ENCODE measurements around the gene TBCD.
"Not testable (repeated sequence)": the region's sequence is repeated elsewhere in the genome, so short reads cannot be mapped to it uniquely, and the experiment has no call there.

TBCD gene

DNA sequence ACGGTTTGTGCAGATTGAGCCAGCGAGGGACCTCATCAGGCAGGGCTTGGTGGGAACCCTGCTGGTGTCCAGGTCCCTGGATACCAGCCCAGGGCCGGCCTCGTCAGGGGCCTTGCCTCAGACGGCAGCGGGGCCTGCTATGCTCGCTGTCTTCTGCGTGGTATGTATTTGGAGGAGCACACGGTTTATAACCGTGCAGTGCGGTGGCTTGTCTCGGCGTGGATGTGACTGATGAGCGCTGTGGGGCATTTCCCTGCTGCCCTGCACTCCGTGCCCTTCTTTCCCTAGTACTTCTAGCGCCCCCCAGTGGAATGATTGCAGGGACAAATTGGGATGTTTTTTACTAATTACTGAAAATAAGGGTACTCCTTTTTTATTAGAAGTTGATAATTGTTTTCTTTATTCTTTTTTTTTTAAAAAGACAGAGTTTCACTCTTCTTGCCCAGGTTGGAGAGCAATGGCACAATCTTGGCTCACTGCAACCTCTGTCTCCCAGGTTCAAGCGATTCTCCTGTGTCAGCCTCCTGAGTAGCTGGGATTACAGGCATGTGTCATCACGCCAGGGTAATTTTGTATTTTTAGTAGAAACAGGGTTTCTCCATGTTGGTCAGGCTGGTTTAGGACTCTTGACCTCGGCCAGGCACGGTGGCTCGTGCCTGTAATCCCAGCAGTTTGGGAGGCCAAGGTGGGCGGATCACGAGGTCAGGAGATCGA lies 15.3 kb downstream of the TBCD start:
- no peak for FAIRE-seq

DNA sequence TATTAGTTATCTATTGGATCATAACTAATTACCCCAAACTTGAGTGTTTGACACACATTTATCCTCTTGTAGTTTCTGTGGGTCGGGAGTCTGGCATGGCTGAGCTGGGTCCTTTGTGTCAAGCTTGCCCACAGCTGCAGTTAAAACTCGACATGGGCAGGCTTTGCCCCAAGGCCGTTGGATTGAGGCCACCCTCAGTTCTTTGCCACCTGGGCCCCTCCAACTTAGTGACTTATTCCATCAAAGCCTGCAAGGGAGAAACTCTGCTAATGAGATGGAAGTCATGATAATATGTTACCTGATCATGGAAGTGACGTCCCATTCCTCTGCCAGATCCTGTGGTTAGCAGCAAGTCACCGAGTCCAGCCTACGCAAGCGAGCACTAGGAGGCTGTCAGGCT lies 17.2 kb downstream of the TBCD start:
- no peak for FAIRE-seq

DNA sequence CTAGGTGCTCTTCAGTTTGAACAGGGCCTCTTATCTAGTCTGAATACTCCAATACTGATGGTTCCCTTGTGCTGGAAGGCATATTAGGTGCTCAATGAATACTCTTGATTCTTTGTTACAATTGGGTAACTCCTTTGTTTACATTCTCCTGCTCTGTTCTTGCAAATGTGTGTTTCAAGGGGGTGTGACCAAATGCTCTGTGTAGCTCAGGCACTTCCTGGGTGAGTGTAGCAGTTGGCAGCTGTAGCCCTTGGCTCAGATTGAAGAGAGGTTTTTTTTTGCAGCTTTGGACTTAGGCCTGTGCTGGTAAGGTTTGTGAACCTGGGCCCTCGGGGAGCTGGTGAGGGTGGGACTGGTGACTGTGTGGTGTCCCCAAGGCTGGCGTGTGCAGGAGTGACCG lies 20.2 kb downstream of the TBCD start:
- FAIRE-seq = no peak

DNA sequence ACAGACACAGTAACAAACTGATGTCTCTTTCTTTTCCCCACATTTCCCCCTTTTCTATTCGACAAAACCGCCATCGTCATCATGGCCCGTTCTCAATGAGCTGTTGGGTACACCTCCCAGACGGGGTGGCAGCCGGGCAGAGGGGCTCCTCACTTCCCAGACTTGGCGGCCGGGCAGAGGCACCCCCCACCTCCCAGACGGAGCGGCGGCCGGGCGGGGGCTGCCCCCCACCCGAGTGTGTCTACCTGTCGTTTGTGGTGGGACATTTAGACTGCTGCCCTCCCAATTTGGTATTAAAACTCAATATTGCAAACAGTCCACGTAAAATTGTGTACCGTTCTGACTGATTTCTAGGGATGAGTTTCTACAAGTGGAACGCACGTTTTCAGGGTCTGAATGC lies 22.6 kb downstream of the TBCD start:
- not testable (repeated sequence) for FAIRE-seq

DNA sequence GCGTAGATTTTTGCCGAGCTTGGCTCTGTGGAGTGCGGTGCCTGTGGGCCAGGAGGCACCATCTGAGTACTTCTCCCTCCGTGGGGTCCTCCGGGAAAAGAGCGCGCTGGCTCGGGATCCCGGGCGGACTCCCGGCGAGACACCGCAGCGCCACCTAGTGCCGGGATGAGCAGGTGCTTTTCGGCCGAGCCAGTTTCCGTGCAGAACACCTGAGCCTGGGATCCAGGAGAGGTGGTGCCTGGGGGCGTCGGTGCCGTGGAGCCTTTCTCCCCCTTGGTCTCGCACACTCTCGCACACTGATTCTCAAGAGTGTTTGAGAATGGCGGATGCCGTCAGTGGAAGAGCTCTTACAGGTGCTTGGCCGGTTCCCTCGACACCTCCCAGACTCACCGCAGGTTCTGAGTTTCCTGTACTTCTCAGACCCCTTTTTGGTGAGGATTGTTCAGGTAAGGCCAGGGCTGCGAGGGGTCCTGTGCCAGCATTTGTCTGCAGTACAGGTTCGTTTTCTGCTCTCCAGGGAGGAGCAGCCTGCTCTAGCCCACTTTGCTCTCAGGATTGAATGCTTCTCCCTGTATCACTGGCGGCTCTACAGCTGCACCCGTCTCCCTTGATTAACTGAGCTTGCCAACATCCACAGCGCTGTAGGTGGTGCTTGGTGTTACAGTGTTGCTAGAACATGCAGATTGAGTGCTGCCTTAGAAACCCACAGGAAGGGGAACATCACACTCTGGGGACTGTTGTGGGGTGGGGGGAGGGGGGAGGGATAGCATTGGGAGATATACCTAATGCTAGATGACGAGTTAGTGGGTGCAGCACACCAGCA lies 23.3 kb downstream of the TBCD start:
- no peak for FAIRE-seq

DNA sequence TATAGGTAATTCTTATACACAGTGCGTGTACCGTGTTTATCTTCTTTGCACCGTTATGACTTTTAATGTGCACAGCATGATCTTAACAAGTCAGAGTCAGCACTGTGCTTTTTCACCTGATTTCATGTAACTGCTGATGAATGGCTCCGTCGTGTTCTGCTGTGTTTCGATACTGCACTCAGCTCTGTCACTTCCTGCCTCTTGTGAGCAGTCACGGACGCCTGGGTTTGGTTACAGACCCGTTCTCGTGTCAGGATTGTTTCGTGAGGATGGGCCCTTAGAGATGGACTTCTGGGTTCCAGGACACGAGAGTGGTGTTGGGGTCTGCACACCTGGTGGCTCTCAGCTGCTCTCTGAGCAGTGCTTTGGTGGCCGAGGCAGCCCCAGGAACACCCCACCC lies 24.6 kb downstream of the TBCD start:
- FAIRE-seq = no peak

DNA sequence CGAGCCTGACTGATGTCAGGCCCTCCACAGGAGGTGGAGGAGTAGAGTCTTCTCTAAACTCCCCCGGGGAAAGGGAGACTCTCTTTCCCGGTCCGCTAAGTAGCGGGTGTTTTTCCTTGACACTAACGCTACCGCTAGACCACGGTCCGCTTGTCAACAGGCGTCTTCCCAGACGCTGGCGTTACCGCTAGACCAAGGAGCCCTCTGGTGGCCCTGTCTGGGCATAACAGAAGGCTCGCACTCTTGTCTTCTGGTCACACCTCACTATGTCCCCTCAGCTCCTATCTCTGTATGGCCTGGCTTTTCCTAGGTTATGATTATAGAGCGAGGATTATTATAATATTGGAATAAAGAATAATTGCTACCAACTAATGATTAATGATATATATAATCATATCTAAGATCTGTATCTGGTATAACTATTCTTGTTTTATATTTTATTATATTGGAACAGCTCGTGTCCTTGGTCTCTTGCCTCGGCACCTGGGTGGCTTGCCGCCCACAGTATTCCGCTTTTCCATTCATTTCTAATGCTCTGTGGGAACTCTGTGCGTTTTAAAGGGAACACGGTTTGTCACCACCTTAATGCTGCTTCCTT lies 26.0 kb downstream of the TBCD start:
- FAIRE-seq = not testable (repeated sequence)

DNA sequence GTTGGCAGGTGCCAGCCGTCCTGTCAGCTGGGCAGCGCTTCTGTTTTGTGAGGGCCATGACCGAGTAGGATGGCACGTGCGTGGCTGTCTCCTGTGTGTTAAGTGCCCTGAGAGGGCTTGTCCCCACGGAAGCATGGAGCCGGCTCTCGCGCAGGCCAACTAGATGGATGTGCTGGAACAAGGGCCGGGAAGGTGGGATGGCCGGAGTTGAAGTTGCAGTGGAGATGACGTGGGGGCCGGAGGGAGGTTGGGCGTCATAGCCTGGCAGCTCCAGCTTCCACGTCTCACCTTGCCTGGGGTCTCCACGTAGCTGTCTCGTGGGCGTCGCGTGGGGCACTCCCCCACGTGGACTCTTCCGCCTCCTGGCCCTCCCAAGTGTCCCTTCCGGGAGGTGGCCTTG lies 27.7 kb downstream of the TBCD start:
- no peak for FAIRE-seq

DNA sequence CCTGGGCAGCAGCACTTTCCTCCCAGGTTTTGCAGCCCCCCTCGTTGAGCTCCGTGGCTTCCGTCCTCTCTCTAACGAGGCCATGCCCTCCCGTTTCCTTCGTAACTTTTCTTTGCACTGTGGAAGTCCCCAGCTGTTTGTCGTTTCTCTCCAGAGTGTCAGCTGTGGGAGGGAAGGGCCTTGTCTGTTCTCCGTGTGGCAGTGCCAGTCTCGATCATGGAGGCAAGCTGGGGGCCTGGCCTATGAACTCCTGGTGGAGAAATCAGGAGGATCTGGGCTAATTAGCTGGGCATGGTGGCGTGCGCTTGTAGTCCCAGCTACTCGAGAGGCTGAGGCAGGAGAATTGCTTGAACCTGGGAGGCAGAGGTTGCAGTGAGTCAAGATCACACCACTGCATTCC lies 28.3 kb downstream of the TBCD start:
- FAIRE-seq = no peak

DNA sequence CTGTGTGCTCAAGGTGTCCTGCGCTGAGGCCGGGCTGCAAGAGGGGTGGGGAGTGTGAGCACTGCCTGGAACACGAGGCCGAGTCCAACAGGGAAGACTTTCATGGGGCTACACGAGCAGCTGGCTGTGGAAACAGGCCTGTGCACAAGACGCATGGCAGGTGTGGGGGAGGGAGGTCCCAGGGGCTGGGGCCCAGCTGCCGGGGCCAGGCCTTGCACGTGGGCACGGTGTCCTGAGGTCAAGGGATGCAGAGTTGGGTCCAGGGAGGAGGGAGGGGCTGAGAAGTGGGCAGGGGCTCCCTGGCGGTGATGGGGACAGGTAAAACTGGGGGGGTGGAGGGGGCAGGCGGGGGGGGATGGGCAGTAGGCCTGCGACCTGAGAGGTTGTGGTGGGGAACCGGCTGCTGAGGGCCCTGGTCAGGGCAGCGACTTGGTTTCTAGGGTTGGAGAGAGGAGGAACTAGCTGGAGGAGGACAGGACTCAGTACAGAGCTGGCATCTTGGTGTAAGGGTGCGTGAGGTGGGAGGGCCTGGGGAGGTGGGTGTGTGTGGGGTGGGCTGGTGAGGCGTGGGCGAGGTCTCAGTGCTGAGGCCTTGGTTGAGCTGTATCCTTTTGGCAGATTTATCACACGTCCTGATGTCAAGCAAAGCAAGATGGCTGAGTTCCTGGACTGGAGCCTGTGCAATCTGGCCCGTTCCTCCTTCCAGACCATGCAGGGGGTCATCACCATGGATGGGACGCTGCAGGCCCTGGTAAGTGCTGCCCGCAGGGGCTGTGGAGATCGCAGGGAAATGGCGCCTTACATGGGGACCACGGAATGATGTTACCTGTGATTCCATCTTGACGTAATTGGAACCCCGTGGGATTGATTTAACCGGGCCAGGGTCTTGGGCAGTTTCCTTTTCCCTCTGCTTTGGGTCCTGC lies 29.4 kb downstream of the TBCD start:
- no peak for FAIRE-seq

DNA sequence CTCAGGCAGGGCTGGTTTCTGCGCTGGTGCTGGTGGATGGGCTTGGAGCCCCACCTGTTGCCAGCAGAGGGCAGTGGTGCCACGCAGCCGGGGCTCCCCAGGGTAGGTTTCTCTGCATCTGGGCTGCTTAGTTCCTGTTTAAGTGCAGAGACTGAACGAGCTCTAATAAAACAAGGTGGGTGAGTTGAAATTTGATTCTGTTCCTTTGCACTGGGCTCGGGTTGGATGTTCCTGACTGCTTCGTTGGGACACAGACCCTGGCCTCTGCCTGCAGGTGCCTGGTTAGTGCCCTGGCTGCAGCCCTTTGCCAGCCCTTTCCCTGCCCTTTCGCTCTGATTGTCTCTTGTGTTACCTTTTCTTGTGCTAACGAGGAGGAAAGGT lies 30.0 kb downstream of the TBCD start:
- FAIRE-seq = no peak

DNA sequence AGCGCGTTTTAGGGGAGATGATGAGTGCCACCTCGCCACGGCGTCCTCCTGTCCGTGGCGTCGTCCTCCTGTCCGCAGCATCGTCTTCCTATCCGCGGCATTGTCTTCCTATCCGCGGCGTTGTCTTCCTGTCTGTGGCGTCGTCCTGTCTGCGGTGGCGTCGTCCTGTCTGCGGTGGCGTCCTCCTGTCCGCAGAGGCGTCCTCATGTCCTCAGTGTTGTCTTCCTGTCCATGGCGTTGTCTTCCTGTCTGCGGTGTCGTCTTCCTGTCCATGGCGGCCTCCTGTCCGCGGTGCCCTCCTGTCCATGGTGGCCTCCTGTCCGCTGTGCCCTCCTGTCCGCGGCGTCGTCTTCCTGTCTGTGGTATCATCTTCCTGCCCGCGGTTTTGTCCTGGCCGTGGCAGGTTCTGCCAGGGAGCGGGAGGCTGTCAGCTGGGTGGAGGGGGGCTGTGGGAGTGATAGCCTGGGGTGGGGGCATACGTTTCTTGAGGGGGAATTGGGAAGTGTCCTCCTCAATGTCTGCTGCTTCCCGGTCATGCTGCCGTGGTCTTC lies 30.9 kb downstream of the TBCD start:
- FAIRE-seq = no peak

DNA sequence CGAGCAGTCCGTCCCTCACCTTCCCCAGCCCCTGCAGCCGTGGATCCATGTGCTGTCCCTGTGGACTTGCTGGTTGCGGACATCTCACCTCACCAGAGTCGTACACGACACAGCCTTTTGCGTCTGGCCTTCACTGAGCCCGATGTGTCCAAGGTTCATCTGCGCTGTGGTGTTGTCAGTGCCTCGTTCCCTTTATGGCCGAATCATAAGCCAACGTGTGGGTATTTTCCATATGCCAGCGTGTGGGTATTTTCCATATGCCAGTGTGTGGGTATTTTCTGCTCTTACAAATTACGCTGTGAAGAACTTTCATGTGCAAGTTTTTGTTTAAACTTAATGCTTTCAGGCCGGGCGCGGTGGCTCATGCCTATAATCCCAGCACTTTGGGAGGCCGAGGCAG lies 31.6 kb downstream of the TBCD start:
- no peak for FAIRE-seq

DNA sequence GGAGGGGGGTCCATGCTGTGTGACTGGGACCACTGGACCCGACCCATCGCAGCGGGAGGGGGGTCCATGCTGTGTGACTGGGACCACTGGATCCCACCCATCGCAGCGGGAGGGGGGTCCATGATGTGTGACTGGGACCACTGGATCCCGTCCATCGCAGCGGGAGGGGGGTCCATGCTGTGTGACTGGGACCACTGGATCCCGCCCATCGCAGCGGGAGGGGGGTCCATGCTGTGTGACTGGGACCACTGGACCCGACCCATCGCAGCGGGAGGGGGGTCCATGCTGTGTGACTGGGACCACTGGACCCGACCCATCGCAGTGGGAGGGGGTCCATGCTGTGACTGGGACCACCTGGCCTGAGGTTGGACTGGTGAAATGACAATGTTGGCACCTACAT lies 33.7 kb downstream of the TBCD start:
- not testable (repeated sequence) for FAIRE-seq

DNA sequence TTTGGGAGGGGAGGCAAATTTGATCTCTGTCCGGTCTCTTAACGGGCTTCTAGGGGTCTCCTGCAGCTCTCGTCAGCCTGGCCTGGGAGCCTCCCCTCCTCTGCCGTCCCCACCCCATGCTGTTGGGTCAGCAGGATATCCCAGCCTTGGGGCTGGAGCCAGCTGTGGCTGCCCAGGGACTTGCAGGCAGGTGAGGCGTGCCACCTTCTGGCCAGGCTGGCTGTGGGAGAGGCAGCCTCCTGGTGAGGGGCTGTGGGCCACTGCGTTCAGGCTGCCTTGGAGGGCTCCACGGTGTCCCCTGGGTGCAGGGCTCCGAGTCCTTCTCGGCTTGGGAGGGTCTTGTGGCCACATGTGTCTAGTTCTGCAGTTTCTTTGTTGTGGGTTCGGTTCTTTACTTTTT lies 34.6 kb downstream of the TBCD start:
- FAIRE-seq = no peak

DNA sequence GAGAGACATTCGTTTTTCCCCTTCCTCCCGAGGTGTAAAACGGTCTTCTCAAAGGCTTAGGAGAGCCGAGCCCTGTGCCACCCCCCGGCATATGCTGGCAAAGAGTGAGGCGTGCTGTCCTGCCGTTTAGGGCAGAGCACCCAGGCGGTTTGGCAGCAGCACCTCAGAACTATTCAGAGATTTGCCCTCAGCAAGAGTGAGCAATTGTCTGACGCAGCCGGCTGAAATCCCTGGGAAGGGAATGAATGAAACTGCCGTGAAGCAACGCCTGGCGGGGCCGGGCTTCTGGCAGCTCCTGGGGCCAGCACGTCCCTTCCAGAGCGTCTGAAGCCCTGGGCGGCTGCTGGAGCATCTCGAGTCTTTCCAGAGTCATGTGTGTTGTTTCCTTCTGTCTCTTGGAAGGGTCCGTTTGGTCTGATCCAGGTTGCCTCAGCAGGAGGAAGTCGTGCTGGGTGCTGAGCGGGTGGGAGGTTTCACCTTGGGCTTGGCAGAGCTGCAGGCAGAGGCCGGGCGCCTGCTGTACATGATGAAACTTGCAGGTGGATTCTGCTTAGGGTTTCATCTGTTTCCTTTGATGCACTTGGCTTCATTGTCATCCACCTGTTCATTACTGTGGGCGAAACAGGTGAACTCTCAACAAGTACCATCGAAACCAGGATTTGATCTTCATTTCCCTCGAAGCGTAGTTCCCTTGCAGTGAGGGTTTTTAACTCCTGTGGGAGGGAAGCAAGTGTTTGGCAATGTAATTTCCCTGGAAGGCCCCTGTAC lies 35.4 kb downstream of the TBCD start:
- no peak for FAIRE-seq

DNA sequence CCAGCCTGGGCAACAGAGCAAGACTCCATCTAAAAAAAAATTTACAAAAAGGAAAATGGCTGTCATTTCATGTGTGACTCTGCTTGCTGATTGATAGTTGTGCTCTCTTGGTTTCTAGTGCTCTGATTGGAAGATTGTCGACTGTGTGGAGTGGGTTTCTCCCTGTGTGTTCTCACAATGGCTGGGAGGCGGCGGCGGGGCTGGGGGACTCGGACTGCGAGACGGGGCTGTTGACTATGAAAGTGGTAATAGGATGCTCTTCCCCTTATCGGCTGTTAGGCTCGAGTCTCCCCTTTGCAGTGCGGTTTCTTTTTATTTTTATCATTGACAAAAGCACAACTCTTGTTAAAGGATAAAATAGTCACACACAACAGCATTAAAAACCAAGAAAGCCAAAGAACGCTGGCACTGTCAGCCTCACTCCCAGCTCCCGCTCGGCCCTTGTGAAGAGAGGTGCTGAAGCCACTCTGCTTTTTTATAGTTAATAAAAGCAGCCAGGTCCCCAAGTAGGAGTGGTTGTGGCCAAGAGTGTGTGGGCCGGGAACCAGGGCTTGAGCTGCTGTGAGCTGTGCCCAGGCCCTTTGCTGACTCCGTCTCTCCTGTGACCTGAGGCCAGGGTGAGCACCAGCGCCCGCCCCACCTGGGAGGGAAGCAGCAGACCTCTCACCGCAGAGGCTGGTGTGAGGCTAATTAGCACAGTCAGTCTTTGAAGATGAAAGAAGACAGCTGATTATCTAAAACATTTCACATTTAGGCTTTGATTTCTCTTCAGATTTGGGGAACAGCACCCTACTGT lies 36.5 kb downstream of the TBCD start:
- FAIRE-seq = no peak

DNA sequence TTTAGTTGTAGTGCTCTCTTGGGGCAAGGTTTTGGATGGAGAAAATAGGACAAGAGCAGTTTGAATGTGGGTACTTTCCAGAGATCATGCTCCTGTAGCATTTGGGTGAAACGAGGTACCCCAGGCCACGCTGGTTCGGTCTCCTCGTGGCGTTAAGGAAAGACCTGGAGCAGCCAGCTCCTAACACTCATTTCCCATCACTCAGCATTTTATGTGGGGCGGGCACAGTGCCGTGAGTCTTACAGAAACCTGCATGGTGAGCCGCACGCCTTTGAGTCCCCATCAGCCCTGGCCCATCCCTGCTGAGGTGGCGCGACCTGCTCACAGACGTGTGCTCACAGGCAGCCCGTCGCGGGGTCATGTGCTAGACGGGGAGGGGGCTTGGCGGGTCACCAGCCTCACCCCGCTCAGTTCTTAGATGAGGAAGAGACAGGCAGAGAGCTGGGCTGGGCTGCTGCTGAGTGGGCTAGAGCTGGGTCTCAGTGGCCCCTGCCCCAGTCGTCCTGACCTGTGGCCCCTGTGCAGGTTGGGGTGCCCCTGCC lies 37.3 kb downstream of the TBCD start:
- no peak for FAIRE-seq

DNA sequence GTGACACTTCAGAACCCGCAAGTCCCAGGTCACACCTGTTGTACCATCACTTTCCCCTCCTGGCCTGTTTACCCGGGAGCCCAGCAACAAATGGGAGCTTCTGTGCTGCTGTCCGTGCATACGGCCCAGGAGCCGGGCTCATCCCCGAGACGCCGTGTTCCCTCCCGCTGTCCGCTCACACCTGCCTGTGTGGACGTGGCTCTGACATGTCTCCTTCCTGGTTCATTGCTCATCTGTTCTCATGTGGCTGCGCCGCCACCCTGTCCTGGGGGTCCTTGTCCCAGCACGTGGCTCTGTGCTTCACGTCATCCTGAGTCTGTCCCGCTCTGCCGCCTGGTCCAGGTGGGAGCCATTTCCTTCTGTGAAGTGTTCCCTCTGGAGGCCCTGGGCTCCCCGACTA lies 37.9 kb downstream of the TBCD start:
- no peak for FAIRE-seq

DNA sequence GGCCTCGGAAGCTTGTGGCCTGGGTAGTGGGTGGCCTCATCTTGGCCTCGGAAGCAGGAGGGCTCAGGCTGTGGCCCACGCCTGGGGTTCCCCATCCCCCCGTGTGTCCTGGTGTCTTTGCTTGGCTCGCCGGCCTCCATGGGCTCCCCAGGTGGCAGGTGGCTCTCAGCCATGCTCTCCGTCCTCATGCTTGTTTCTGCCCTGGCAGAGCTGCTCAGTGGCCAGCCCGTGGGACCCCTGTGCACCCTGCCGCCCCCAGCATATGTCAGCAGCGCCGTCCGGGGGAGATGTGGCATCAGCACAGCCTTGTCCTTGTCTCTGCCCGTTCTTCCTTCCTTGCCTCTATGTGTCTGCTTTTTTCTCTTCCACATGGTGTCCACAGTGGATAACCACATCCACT lies 38.5 kb downstream of the TBCD start:
- FAIRE-seq = no peak

DNA sequence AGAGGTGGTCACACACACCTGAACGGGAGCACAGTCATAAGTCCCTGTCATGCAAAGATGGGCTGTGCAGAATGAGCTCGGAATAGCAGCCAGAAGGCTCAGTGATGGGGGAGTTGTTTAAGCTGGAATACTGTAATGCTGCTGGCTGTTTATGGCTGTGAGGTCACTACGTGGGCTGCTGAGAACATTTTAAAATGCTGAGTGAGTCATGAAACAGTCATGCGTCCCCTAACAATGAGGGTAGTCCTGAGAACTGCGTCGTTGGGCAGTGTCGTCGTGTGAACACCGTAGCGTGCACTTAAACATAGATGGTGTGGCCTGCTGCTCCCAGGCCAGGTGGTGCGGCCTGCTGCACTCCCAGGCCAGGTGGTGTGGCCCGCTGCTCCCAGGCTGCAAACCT lies 39.7 kb downstream of the TBCD start:
- no peak for FAIRE-seq

Measured in islet of Langerhans (tissue), 1 donor.